PC-9 (cell line): ENCODE data around the gene TSPAN14. TPM values are rescaled to one million over a fixed set of nuclear protein-coding genes. Genes with fewer than 3 reads are reported as not detected.
A peak's percentile ranks its signal among the peaks of the same experiment; 100 is the strongest.

Experiments used
- BruUV-seq: library from RNA; stranded (reverse); fragments of 400-500 nt; replicated peaks from 2 replicates; lab custom pipeline; 2021; lab: Mats Ljungman, UMichigan
- CTCF ChIA-PET: fragments of 300-600 bp; sonication (Branson Sonifier 250); formaldehyde crosslinking; loops from one replicate; lab custom pipeline; 2022; ENCODE audit warnings: antibody characterized with exemption; lab: Charles Lee
- POLR2A ChIA-PET: fragments of 300-600 bp; sonication (Branson Sonifier 250); formaldehyde crosslinking; loops from one replicate; lab custom pipeline; 2022; ENCODE audit warnings: antibody characterized with exemption; ENCODE audit not compliant: unreplicated experiment; lab: Charles Lee
- DNase-seq, 2 experiments: peaks; one replicate each; pipeline versions ENCODE4 v3.0.0 to v3.0.0-alpha.2; 2015 to 2022; ENCODE audit warnings: mixed read lengths in 1 of 2
- H2AFZ ChIP-seq: fragments of 200-600 bp; sonication (generic); 2 replicates; pipeline ENCODE4 v1.8.1; 2017; ENCODE audit warnings: antibody characterized with exemption
- H3F3A ChIP-seq: fragments of 200-600 bp; sonication (generic); 2 replicates; pipeline ENCODE4 v1.8.1; 2017; ENCODE audit warnings: antibody characterized with exemption, mild to moderate bottlenecking, low read depth; ENCODE audit not compliant: insufficient read depth
- H3K27ac ChIP-seq: fragments of 200-600 bp; sonication (generic); 2 replicates; pipeline ENCODE4 v1.6.1; 2016; ENCODE audit warnings: mixed run types
- H3K27me3 ChIP-seq: fragments of 200-600 bp; sonication (generic); 2 replicates; pipeline ENCODE4 v1.6.1; 2016; ENCODE audit warnings: low read depth, mixed run types; ENCODE audit not compliant: insufficient read depth
- H3K36me3 ChIP-seq: fragments of 200-600 bp; sonication (generic); 2 replicates; pipeline ENCODE4 v1.6.1; 2016; ENCODE audit warnings: low read depth, mixed run types
- H3K4me1 ChIP-seq: fragments of 200-600 bp; sonication (generic); replicated peaks from 2 replicates; pipeline ENCODE4 v1.6.1; 2016; ENCODE audit warnings: mixed run types; ENCODE audit not compliant: insufficient read depth
- H3K4me2 ChIP-seq: fragments of 200-600 bp; sonication (generic); 2 replicates; pipeline ENCODE4 v1.6.1; 2017; ENCODE audit warnings: mixed run types
- H3K4me3 ChIP-seq: fragments of 200-600 bp; sonication (generic); 2 replicates; pipeline ENCODE4 v1.6.1; 2016; ENCODE audit warnings: mixed run types
- H3K79me2 ChIP-seq: fragments of 200-600 bp; sonication (generic); 2 replicates; pipeline ENCODE4 v1.6.1; 2017; ENCODE audit warnings: low read depth, mixed run types
- H3K9me2 ChIP-seq: fragments of 200-600 bp; sonication (generic); 2 replicates; pipeline ENCODE4 v1.8.1; 2017; ENCODE audit warnings: mild to moderate bottlenecking; ENCODE audit not compliant: insufficient read depth
- H3K9me3 ChIP-seq: fragments of 200-600 bp; sonication (generic); 2 replicates; pipeline ENCODE4 v1.8.1; 2016; ENCODE audit warnings: low read depth; ENCODE audit not compliant: insufficient read depth
- H4K20me1 ChIP-seq: fragments of 200-600 bp; sonication (generic); 2 replicates; pipeline ENCODE4 v1.8.1; 2017; ENCODE audit not compliant: insufficient read depth
- EZH2 ChIP-seq: fragments of 200-600 bp; sonication (generic); IDR thresholded peaks from 2 replicates; pipeline ENCODE4 v1.8.0; 2017; ENCODE audit warnings: antibody characterized with exemption, low read depth
- intact Hi-C: fragments of 100-400 bp; cut with micrococcal nuclease; formaldehyde crosslinking; loops from one replicate; pipeline ENCODE4 v1.10.0; 2022; ENCODE audit not compliant: unreplicated experiment
- total RNA-seq: library from RNA; stranded (reverse); gene quantifications from 2 replicates; pipeline ENCODE4 v1.2.3, GENCODE V29; 2021
- TF ChIP-seq, protein P1 (sequence below): fragments of 200-600 bp; sonication (generic); conservative IDR thresholded peaks from 2 replicates; pipeline ENCODE4 v1.6.1; 2017; ENCODE audit warnings: mixed run types, antibody characterized with exemption, mild to moderate bottlenecking, moderate library complexity

Gene TSPAN14
- total RNA-seq, 1 experiment from 2014 or later = 135 TPM

DNA sequence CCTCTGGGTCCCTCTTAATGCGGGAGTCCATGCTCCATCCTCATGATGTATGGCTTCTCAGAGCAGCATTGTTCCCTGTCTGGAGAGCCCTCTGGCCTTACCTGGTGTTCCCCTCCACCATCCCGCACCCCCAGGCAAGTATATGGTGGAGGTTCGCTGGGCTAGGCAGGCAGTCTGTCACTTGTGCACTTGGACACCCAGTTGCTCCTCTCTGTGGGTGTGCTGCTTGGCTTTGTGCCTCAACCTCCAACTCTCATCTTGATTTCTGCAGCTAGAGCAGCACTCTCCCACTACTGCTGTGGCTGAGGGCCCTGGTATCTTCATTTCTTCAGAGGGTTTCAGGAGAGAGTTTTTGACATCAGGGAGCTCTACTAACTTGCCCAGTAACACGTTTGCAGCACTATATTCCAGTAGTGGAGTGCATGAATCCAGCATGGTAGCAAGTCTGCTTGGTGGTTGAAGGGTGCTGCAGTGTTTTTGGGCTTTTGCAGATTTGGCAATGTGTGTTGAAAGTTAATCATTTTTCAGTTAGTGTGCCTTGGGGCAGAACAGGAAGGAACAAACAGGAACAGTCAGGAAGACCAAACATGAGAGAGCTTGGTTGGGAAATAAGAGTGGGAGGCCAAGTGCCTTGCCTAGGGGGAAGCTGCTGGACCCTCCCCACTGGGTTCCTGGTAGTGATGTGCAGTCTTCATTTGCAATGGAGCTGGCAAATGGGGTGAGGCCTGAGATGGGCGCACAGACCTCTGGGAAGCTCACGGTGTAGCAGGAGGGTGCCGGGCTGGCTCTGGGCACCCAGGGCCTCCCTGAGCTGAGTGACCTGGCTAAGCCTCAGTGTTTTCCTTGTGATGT is 37.4 kb downstream of the TSPAN14 start:
- no peaks in the 10 kb centered on the region for H3K9me3 ChIP-seq
- peaks cover 71% of the 10 kb centered on the region for H3F3A ChIP-seq
- intact Hi-C loops = no loop called here
- no peaks in the 10 kb centered on the region for H3K27me3 ChIP-seq
- POLR2A ChIA-PET = no interaction called here
- CTCF ChIA-PET = interaction anchor here (0.8 kb wide), 1 partner anchor 14 kb away, joined by 3 read pairs; no protein-coding TSS in a partner anchor
- peaks cover 100% of the 10 kb centered on the region for H3K79me2 ChIP-seq
- peaks cover 55% of the 10 kb centered on the region for H3K4me1 ChIP-seq
- no peak for TF ChIP-seq EZH2
- TF ChIP-seq, protein P1, sequence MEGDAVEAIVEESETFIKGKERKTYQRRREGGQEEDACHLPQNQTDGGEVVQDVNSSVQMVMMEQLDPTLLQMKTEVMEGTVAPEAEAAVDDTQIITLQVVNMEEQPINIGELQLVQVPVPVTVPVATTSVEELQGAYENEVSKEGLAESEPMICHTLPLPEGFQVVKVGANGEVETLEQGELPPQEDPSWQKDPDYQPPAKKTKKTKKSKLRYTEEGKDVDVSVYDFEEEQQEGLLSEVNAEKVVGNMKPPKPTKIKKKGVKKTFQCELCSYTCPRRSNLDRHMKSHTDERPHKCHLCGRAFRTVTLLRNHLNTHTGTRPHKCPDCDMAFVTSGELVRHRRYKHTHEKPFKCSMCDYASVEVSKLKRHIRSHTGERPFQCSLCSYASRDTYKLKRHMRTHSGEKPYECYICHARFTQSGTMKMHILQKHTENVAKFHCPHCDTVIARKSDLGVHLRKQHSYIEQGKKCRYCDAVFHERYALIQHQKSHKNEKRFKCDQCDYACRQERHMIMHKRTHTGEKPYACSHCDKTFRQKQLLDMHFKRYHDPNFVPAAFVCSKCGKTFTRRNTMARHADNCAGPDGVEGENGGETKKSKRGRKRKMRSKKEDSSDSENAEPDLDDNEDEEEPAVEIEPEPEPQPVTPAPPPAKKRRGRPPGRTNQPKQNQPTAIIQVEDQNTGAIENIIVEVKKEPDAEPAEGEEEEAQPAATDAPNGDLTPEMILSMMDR = no peak
- no peak overlapping the region for H3K4me2 ChIP-seq
- no peak for DNase-seq
- no TSS peak for BruUV-seq
- H2AFZ ChIP-seq = no peak overlapping the region
- peaks cover 14% of the 10 kb centered on the region for H4K20me1 ChIP-seq
- H3K36me3 ChIP-seq = peaks cover 67% of the 10 kb centered on the region
- no peak overlapping the region for H3K4me3 ChIP-seq
- peak overlapping the region; percentile 23 for H3K27ac ChIP-seq
- no peaks in the 10 kb centered on the region for H3K9me2 ChIP-seq

DNA sequence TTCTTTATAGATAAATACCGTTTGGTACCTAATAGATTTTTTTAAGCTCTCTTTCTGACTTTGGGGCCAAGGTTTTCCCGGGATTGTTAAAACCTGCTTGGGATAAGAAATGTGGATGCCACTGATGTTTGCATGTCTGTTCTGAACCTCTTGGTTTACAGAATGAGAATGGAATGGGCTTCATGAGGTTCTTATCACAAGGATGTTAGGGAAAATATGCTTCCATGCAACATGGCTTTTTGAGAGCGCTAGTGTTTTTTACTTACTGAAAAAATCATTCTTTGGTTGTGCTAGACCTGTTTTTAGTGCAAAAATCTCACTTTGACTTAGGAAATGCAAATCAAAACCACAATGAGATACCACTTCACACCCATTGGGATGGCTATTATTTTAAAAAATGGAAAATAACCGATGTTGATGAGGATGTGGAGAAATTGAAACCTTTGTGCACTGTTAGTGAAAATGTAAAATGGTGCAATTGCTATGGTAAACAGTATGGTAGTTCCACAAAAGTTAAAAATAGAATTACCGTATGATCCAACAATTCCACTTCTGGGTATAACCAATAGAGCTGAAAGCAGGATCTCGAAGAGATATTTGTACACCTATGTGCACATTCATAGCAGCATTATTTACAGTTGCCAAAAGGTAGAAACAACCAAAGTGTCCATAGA is 38.9 kb downstream of the TSPAN14 start:
- POLR2A ChIA-PET = no interaction called here
- CTCF ChIA-PET = no interaction called here
- Histone ChIP-seq H3K27ac (peak overlapping the region; percentile 99; the same call in 1 of the 2 replicates), H3K79me2 (peaks cover 100% of the 10 kb centered on the region), H3K27me3 (no peaks in the 10 kb centered on the region), H3K9me3 (no peaks in the 10 kb centered on the region), H3K4me1 (peaks cover 62% of the 10 kb centered on the region), H3K4me2 (no peak overlapping the region), H3K4me3 (no peak overlapping the region), H3K9me2 (no peaks in the 10 kb centered on the region), H3K36me3 (peaks cover 76% of the 10 kb centered on the region), H4K20me1 (peaks cover 6% of the 10 kb centered on the region; the same call in 1 of the 2 replicates), H2AFZ (no peak overlapping the region), H3F3A (peaks cover 86% of the 10 kb centered on the region)
- no TSS peak for BruUV-seq
- no peak for TF ChIP-seq EZH2
- TF ChIP-seq, protein P1 = no peak
- no peak for DNase-seq
- intact Hi-C loops = no loop called here

DNA sequence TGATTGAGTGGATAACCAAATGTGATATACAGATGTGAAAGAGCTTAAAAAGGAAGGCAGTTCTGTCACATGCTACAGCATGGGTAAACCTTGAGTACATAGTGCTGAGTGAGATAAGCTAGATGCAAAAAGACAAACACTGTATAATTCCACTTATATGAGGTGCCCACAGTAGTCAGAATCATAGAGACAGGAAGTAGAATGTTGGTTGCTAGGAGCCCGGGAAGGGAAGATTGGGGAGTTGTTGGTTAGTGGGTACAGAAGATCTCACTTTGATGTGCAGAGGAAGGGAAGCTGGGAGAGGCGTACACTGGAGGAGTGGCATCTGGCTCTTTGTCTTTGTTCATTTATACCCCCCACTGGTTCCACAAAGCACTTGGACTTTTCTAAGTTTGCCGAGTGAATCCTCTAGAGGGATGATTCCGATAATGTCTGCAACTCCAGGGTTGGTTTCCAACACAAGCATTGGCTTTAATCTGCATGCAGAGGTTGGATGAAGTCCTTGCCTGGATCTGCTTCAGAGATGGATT is 39.5 kb downstream of the TSPAN14 start:
- no peak for TF ChIP-seq EZH2
- TF ChIP-seq, protein P1 = no peak
- Histone ChIP-seq H3K4me2 (no peak overlapping the region), H3K4me3 (no peak overlapping the region), H4K20me1 (peaks cover 2% of the 10 kb centered on the region; the same call in 1 of the 2 replicates), H3K79me2 (peaks cover 100% of the 10 kb centered on the region), H3K27ac (peak overlapping the region; percentile 99), H2AFZ (no peak overlapping the region), H3K4me1 (peaks cover 68% of the 10 kb centered on the region), H3F3A (peaks cover 92% of the 10 kb centered on the region), H3K36me3 (peaks cover 71% of the 10 kb centered on the region), H3K9me2 (no peaks in the 10 kb centered on the region), H3K27me3 (no peaks in the 10 kb centered on the region), H3K9me3 (no peaks in the 10 kb centered on the region)
- ChIA-PET CTCF (no interaction called here), POLR2A (no interaction called here)
- no TSS peak for BruUV-seq
- no peak for DNase-seq
- intact Hi-C loops = no loop called here
